Measurements from ENCODE around the gene ARHGAP6. TPM values are rescaled to one million over a fixed set of nuclear protein-coding genes. Genes with fewer than 3 reads are reported as not detected.

Gene ARHGAP6
- polyA plus RNA-seq, 2 of the 4 experiments (the other 2 are of a cell fraction) = 0.04 TPM; not detected in 1

DNA sequence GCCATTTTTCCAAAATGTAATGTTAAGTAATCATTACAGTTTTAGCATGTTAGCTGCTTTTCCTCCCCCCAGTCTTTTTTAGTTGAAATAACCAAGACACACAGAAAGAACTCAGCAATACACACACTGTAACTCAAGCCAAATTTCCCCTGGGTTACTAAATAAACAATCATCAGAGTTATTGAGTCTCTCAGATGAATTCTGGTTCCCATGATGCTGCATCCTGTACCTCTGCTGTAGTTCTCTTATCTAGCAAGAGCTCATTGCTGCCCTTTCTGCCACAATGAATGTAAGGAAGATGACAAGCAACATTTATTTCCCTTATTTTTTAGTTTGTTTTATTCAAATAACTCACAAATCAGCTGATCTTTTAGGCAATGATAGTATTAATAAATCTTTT is 185.1 kb downstream of the ARHGAP6 start:
- Histone ChIP-seq H3K9me3 (no peaks in the 10 kb centered on the region), H3K4me2 (no peak overlapping the region), H3K4me1 (no peaks in the 10 kb centered on the region), H3K4me3 (no peak overlapping the region), H3K27ac (no peak overlapping the region)
- ATAC-seq (no peak), FAIRE-seq (no peak), DNase-seq (ENCODE audit: low read depth in 1 of 2, low spot score in 1 of 2) (no peak)
- CTCF ChIA-PET = no interaction called here
- POLR2A ChIA-PET = no interaction called here
- no peak for TF ChIP-seq CBX8 (IDR thresholded peaks at IDR 0.05)
- TF ChIP-seq, protein P1, sequence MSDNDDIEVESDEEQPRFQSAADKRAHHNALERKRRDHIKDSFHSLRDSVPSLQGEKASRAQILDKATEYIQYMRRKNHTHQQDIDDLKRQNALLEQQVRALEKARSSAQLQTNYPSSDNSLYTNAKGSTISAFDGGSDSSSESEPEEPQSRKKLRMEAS (IDR thresholded peaks at IDR 0.05) = no peak
- no peak for TF ChIP-seq ZSCAN20 (CRISPR knock-in tag; IDR thresholded peaks at IDR 0.05)
- no peak for TF ChIP-seq POLR2AphosphoS2 (conservative IDR thresholded peaks at IDR 0.05; ENCODE audit: low read length)
- TF ChIP-seq, protein P2, sequence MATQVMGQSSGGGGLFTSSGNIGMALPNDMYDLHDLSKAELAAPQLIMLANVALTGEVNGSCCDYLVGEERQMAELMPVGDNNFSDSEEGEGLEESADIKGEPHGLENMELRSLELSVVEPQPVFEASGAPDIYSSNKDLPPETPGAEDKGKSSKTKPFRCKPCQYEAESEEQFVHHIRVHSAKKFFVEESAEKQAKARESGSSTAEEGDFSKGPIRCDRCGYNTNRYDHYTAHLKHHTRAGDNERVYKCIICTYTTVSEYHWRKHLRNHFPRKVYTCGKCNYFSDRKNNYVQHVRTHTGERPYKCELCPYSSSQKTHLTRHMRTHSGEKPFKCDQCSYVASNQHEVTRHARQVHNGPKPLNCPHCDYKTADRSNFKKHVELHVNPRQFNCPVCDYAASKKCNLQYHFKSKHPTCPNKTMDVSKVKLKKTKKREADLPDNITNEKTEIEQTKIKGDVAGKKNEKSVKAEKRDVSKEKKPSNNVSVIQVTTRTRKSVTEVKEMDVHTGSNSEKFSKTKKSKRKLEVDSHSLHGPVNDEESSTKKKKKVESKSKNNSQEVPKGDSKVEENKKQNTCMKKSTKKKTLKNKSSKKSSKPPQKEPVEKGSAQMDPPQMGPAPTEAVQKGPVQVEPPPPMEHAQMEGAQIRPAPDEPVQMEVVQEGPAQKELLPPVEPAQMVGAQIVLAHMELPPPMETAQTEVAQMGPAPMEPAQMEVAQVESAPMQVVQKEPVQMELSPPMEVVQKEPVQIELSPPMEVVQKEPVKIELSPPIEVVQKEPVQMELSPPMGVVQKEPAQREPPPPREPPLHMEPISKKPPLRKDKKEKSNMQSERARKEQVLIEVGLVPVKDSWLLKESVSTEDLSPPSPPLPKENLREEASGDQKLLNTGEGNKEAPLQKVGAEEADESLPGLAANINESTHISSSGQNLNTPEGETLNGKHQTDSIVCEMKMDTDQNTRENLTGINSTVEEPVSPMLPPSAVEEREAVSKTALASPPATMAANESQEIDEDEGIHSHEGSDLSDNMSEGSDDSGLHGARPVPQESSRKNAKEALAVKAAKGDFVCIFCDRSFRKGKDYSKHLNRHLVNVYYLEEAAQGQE (IDR thresholded peaks at IDR 0.05) = no peak
- no peak for TF ChIP-seq SMC3 (IDR thresholded peaks at IDR 0.05)
- no peak for TF ChIP-seq TFCP2L1 (CRISPR knock-in tag; IDR thresholded peaks at IDR 0.05)
- TF ChIP-seq ZNF302 (CRISPR knock-in tag; IDR thresholded peaks at IDR 0.05) = no peak
- TF ChIP-seq RFX5 (IDR thresholded peaks at IDR 0.05) = no peak
- TF ChIP-seq, protein P3, sequence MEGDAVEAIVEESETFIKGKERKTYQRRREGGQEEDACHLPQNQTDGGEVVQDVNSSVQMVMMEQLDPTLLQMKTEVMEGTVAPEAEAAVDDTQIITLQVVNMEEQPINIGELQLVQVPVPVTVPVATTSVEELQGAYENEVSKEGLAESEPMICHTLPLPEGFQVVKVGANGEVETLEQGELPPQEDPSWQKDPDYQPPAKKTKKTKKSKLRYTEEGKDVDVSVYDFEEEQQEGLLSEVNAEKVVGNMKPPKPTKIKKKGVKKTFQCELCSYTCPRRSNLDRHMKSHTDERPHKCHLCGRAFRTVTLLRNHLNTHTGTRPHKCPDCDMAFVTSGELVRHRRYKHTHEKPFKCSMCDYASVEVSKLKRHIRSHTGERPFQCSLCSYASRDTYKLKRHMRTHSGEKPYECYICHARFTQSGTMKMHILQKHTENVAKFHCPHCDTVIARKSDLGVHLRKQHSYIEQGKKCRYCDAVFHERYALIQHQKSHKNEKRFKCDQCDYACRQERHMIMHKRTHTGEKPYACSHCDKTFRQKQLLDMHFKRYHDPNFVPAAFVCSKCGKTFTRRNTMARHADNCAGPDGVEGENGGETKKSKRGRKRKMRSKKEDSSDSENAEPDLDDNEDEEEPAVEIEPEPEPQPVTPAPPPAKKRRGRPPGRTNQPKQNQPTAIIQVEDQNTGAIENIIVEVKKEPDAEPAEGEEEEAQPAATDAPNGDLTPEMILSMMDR (IDR thresholded peaks at IDR 0.05) = no peak
- TF ChIP-seq EHF (CRISPR knock-in tag; IDR thresholded peaks at IDR 0.05) = no peak
- no peak for TF ChIP-seq EHMT2 (IDR thresholded peaks at IDR 0.05; ENCODE audit: low read depth)
- no peak for TF ChIP-seq EP300 (IDR thresholded peaks at IDR 0.05)
- TF ChIP-seq, protein P4, sequence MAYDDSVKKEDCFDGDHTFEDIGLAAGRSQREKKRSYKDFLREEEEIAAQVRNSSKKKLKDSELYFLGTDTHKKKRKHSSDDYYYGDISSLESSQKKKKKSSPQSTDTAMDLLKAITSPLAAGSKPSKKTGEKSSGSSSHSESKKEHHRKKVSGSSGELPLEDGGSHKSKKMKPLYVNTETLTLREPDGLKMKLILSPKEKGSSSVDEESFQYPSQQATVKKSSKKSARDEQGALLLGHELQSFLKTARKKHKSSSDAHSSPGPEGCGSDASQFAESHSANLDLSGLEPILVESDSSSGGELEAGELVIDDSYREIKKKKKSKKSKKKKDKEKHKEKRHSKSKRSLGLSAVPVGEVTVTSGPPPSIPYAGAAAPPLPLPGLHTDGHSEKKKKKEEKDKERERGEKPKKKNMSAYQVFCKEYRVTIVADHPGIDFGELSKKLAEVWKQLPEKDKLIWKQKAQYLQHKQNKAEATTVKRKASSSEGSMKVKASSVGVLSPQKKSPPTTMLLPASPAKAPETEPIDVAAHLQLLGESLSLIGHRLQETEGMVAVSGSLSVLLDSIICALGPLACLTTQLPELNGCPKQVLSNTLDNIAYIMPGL (CRISPR knock-in tag; IDR thresholded peaks at IDR 0.05; ENCODE audit: borderline replicate concordance) = no peak
- TF ChIP-seq HEYL (CRISPR knock-in tag; IDR thresholded peaks at IDR 0.05) = no peak
- no peak for TF ChIP-seq HDAC2 (IDR thresholded peaks at IDR 0.05)
- no peak for TF ChIP-seq NFE2L2 (conservative IDR thresholded peaks at IDR 0.05; ENCODE audit: low read length)

DNA sequence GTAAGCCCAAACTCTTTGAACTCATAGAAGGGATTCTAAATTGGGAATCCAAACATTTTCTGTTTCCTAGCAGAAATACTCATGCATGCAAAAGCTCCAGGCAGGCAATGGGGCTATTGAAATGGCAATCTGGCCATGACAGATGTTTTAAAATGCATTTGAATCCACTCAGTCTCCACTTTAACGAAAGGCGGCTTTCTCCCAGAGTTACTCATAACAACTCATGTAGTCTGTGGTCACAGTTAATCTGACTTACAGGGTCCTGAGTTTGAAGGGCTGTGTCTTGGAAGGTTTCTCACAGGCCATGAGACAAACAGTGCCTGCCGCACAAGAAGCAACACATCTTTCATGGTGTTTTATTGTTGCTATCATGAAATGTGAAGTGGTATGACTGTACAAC is 186.8 kb downstream of the ARHGAP6 start:
- Histone ChIP-seq H3K4me3 (no peak overlapping the region), H3K27ac (no peak overlapping the region), H3K4me2 (no peak overlapping the region), H3K9me3 (no peaks in the 10 kb centered on the region), H3K4me1 (no peaks in the 10 kb centered on the region)
- WGBS (ENCODE audit: missing lambda C conversion rate) = 86% methylated on average over 3 of the region's 3 CpGs
- CTCF ChIA-PET = no interaction called here
- POLR2A ChIA-PET = no interaction called here
- ATAC-seq (no peak), FAIRE-seq (no peak), DNase-seq (ENCODE audit: low read depth in 1 of 2, low spot score in 1 of 2) (no peak)
- TF ChIP-seq CEBPB (IDR thresholded peaks at IDR 0.05) = no peak
- no peak for TF ChIP-seq CHD4 (IDR thresholded peaks at IDR 0.05; ENCODE audit: borderline replicate concordance)
- TF ChIP-seq, protein P4 (CRISPR knock-in tag; IDR thresholded peaks at IDR 0.05; ENCODE audit: borderline replicate concordance) = no peak
- no peak for TF ChIP-seq CBX8 (IDR thresholded peaks at IDR 0.05)
- TF ChIP-seq RFX5 (IDR thresholded peaks at IDR 0.05) = no peak
- TF ChIP-seq CBX2 (IDR thresholded peaks at IDR 0.05; ENCODE audit: borderline replicate concordance, low read depth) = no peak
- no peak for TF ChIP-seq KDM1A (IDR thresholded peaks at IDR 0.05; ENCODE audit: low read depth)
- no peak for TF ChIP-seq ZFP36 (IDR thresholded peaks at IDR 0.05; ENCODE audit: borderline replicate concordance, partially characterized antibody)
- TF ChIP-seq JUNB (IDR thresholded peaks at IDR 0.05) = no peak
- TF ChIP-seq ZNF302 (CRISPR knock-in tag; IDR thresholded peaks at IDR 0.05) = no peak
- no peak for TF ChIP-seq HOXB5 (CRISPR knock-in tag; IDR thresholded peaks at IDR 0.05)
- TF ChIP-seq POLR2AphosphoS2 (conservative IDR thresholded peaks at IDR 0.05; ENCODE audit: low read length) = no peak
- no peak for TF ChIP-seq EHMT2 (IDR thresholded peaks at IDR 0.05; ENCODE audit: low read depth)
- TF ChIP-seq, protein P2 (IDR thresholded peaks at IDR 0.05) = no peak

Measured in A549 (cell line).